Prostate gland (tissue), 2 donors: ENCODE measurements around the gene KLHL6. TPM values are rescaled to one million over a fixed set of nuclear protein-coding genes. Genes with fewer than 3 reads are reported as not detected.

Experiments used
- DNase-seq: peaks from one replicate; pipeline ENCODE4 v3.0.0-alpha.2; 2019; ENCODE audit warnings: low spot score
- H3K27ac ChIP-seq, 2 donors: fragments of 200-600 bp; sonication (generic); 2 replicates each; pipeline ENCODE4 v1.5.1; 2017 to 2019
- H3K27me3 ChIP-seq: fragments of 200-600 bp; sonication (generic); replicated peaks from 2 replicates; pipeline ENCODE4 v1.5.1; 2019; ENCODE audit not compliant: insufficient read depth
- H3K36me3 ChIP-seq, 2 donors: fragments of 200-600 bp; sonication (generic); 1 replicate in 1 of 2; 2 replicates in 1 of 2; pipeline versions ENCODE4 v1.5.1 to v1.8.1; 2017 to 2019
- H3K4me1 ChIP-seq: fragments of 200-600 bp; sonication (generic); replicated peaks from 2 replicates; pipeline ENCODE4 v1.5.1; 2019
- H3K4me3 ChIP-seq, 2 donors: fragments of 200-600 bp; sonication (generic); 2 replicates each; pipeline ENCODE4 v1.5.1; 2017 to 2019
- H3K9me3 ChIP-seq: fragments of 200-600 bp; sonication (generic); 2 replicates; pipeline ENCODE4 v1.5.1; 2017
- CTCF ChIP-seq, 4 experiments: fragments of 200-600 bp in 2 of 4; fragments of 450-650 bp in 2 of 4; sonication (generic) in 2 of 4; IDR thresholded peaks; 1 replicate in 3 of 4; 2 replicates in 1 of 4; pipeline ENCODE4 v1.5.1; 2016 to 2019; ENCODE audit warnings: antibody characterized with exemption in 4 of 4, mild to moderate bottlenecking in 2 of 4, moderate library complexity in 2 of 4
- POLR2A ChIP-seq: fragments of 450-650 bp; IDR thresholded peaks from one replicate; pipeline ENCODE4 v1.6.1; 2016; ENCODE audit warnings: antibody characterized with exemption, mild to moderate bottlenecking
- POLR2AphosphoS5 ChIP-seq: sonication (generic); formaldehyde crosslinking; IDR thresholded peaks from one replicate; pipeline ENCODE4 v1.6.1; 2017; ENCODE audit warnings: antibody characterized with exemption
- WGBS: methylation state at CpG from one replicate; pipeline ENCODE4 v1.1.5; 2018; 5-methylcytosine and 5-hydroxymethylcytosine counted together
- intact Hi-C: fragments of 100-400 bp; cut with DNase I; formaldehyde crosslinking; loops from one replicate; pipeline ENCODE4 v1.14.2; 2022
- total RNA-seq, 2 donors: library from RNA; depleted of rRNA; stranded (reverse); fragments of >200 nt; gene quantifications; one replicate each; pipeline ENCODE4 v1.1.0, GENCODE V29; 2016

KLHL6 gene
- total RNA-seq, 2 donors from 2014 or later = 1.0 to 1.2 TPM

DNA sequence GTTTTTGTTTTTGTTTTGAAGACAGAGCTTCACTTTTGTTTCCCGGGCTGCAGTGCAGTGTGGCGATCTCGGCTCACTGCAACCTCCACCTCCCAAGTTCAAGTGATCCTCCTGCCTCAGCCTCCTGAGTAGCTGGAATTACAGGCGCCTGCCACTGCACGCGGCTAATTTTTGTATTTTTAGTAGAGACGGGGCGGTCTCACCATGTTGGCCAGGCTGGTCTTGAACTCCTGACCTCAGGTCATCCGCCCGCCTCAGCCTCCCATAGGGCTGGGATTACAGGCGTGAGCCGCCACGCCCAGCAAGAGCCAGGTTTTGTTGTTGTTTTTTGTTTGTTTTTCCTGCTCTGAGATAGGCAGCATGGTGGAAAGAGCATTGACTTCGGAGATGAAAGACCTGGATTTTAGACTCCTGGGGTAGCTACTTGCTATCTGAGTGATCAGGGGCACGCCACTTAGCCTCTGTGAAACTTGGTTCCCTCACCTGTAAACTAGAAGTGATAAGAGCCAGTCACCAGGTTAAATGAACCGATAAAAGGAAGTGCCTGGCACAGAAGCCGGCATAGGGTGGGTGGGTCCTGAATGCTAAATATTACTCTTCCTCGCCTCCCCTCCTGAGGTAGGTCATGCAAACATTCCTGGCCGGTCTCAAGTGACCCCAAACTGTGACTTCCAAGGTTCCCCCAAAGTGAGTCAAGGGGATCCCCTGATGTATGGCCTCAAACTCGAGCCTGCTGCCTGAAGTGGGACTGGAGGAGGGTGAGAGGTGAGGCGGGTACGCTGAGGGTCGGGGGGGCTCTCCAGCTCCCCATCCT, 64.2 kb downstream of the KLHL6 start:
- WGBS = 90% methylated on average over 23 of the region's 23 CpGs
- Histone ChIP-seq H3K27ac (no peak overlapping the region), H3K36me3 (no peaks in the 10 kb centered on the region), H3K9me3 (no peaks in the 10 kb centered on the region), H3K4me1 (no peaks in the 10 kb centered on the region), H3K27me3 (no peaks in the 10 kb centered on the region), H3K4me3 (no peak overlapping the region)
- TF ChIP-seq POLR2A (no peak), POLR2AphosphoS5 (no peak), CTCF (IDR thresholded peaks at IDR 0.05) (no peak)
- intact Hi-C loops = no loop called here
- DNase-seq = no peak

GRCh38 chr3:183490653-183491052, 64.9 kb downstream of the KLHL6 start:
- H3K36me3 ChIP-seq = no peaks in the 10 kb centered on the region
- no peaks in the 10 kb centered on the region for H3K9me3 ChIP-seq
- DNase-seq = peak; percentile 42
- TF ChIP-seq POLR2AphosphoS5 = peak; percentile 14
- no peak for TF ChIP-seq POLR2A
- TF ChIP-seq CTCF (IDR thresholded peaks at IDR 0.05) = no peak
- H3K4me1 ChIP-seq = no peaks in the 10 kb centered on the region
- H3K27me3 ChIP-seq = no peaks in the 10 kb centered on the region
- 62% methylated on average over 6 of the region's 6 CpGs for WGBS
- H3K27ac ChIP-seq = peak overlapping the region; percentile 33 to 40
- intact Hi-C loops = no loop called here
- H3K4me3 ChIP-seq = no peak overlapping the region

DNA sequence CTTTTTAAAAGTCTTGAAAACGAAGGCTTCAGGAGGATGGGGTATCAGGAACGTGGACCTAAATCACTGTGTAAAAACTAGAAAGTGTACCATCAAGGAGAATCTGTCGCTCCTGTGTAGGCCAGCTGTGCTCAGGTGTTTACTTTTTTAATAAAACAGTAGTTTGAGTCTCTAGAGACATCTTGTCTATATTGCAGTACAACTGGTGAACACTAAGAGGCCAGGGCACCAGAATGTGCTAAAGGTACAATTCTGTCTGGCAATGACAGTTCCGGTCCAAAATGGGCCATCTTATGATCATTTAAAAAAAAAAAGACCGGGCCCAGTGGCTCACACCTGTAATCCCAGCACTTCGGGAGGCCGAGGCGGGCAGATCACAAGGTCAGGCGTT, 65.3 kb downstream of the KLHL6 start:
- intact Hi-C loops = no loop called here
- Histone ChIP-seq H3K27ac (peak overlapping the region; percentile 33 to 40), H3K4me3 (no peak overlapping the region), H3K9me3 (no peaks in the 10 kb centered on the region), H3K36me3 (no peaks in the 10 kb centered on the region), H3K27me3 (no peaks in the 10 kb centered on the region), H3K4me1 (no peaks in the 10 kb centered on the region)
- no peak for DNase-seq
- TF ChIP-seq POLR2AphosphoS5 (peak; percentile 39), POLR2A (no peak)
- WGBS = 73% methylated on average over 9 of the region's 9 CpGs

GRCh38 chr3:183489455-183490210, 65.9 kb downstream of the KLHL6 start:
- Histone ChIP-seq H3K4me3 (no peak overlapping the region), H3K4me1 (no peaks in the 10 kb centered on the region), H3K27ac (peak overlapping the region; percentile 33 to 40), H3K27me3 (no peaks in the 10 kb centered on the region), H3K36me3 (no peaks in the 10 kb centered on the region), H3K9me3 (no peaks in the 10 kb centered on the region)
- TF ChIP-seq POLR2AphosphoS5 = no peak
- TF ChIP-seq POLR2A = no peak
- no peak for TF ChIP-seq CTCF (IDR thresholded peaks at IDR 0.05)
- 63% methylated on average over 6 of the region's 6 CpGs for WGBS
- intact Hi-C loops = no loop called here
- no peak for DNase-seq

GRCh38 chr3:183488343-183488742, 67.2 kb downstream of the KLHL6 start:
- no peak for DNase-seq
- WGBS = 87% methylated on average over 3 of the region's 3 CpGs
- no peaks in the 10 kb centered on the region for H3K36me3 ChIP-seq
- H3K4me1 ChIP-seq = no peaks in the 10 kb centered on the region
- no peak overlapping the region for H3K4me3 ChIP-seq
- no peak overlapping the region for H3K27ac ChIP-seq
- no peak for TF ChIP-seq CTCF (IDR thresholded peaks at IDR 0.05)
- TF ChIP-seq POLR2A = no peak
- TF ChIP-seq POLR2AphosphoS5 = no peak
- intact Hi-C loops = no loop called here
- H3K27me3 ChIP-seq = no peaks in the 10 kb centered on the region
- H3K9me3 ChIP-seq = no peaks in the 10 kb centered on the region
